OCI-M1 (cell line): Measurements from ENCODE around the gene EPC2.

Experiments
- DNase-seq: peaks from one replicate; lab custom pipeline; 2025; lab: John Stamatoyannopoulos, UW

EPC2 gene

GRCh38 chr2:148643998-148644882 lies at the start of gene EPC2:
TSS of gene EPC2 (plus strand) at chr2:148644751. CDS start at chr2:148645018, 267 bp downstream.
- peak; percentile 87 for DNase-seq

- DNase-seq, result peak; percentile 18
Measured at GRCh38 chr2:148596018-148596417, 48.5 kb upstream of the EPC2 start.

- no peak for DNase-seq
Measured at GRCh38 chr2:148599109-148599991, 45.2 kb upstream of the EPC2 start.

GRCh38 chr2:148602885-148603561 lies 41.5 kb upstream of the EPC2 start:
- DNase-seq, result no peak

GRCh38 chr2:148603562-148603920 lies 41.0 kb upstream of the EPC2 start:
- no peak for DNase-seq

GRCh38 chr2:148604927-148605326 lies 39.6 kb upstream of the EPC2 start:
- DNase-seq, result no peak

- DNase-seq, result no peak
Measured at GRCh38 chr2:148607566-148607965, 37.0 kb upstream of the EPC2 start.

GRCh38 chr2:148613231-148614013 lies 31.1 kb upstream of the EPC2 start:
- no peak for DNase-seq

- no peak for DNase-seq
Measured at GRCh38 chr2:148614014-148614321, 30.6 kb upstream of the EPC2 start.

- DNase-seq, result peak; percentile 85
Measured at GRCh38 chr2:148614322-148615049, 30.1 kb upstream of the EPC2 start.

GRCh38 chr2:148615381-148615841 lies 29.1 kb upstream of the EPC2 start:
- peak; percentile 37 for DNase-seq

- DNase-seq, result peak; percentile 7
Measured at GRCh38 chr2:148616662-148617061, 27.9 kb upstream of the EPC2 start.

- DNase-seq, result no peak
Measured at GRCh38 chr2:148617219-148617618, 27.3 kb upstream of the EPC2 start.

- peak; percentile 53 for DNase-seq
Measured at GRCh38 chr2:148619560-148620195, 24.9 kb upstream of the EPC2 start.

- DNase-seq, result no peak
Measured at GRCh38 chr2:148622366-148622765, 22.2 kb upstream of the EPC2 start.

- peak; percentile 25 for DNase-seq
Measured at GRCh38 chr2:148623086-148623485, 21.5 kb upstream of the EPC2 start.

- no peak for DNase-seq
Measured at GRCh38 chr2:148627224-148627623, 17.3 kb upstream of the EPC2 start.

- DNase-seq, result no peak
Measured at GRCh38 chr2:148634749-148635148, 9.8 kb upstream of the EPC2 start.

GRCh38 chr2:148638543-148638942 lies 6.0 kb upstream of the EPC2 start:
- DNase-seq, result no peak

GRCh38 chr2:148640767-148641166 lies 3.8 kb upstream of the EPC2 start:
- DNase-seq, result no peak
